ENCODE measurements around the gene FAM107B.

Gene FAM107B

GRCh38 chr10:14532473-14533251 lies 242.0 kb downstream of the FAM107B start:
- no peak for TF ChIP-seq CTCF (IDR thresholded peaks at IDR 0.05; ENCODE audit: low read depth, low read length)
- H3K4me3 ChIP-seq (ENCODE audit: low read depth, low read length): no peak overlapping the region

- no peak overlapping the region for H3K4me3 ChIP-seq (ENCODE audit: low read depth, low read length)
- TF ChIP-seq CTCF (IDR thresholded peaks at IDR 0.05; ENCODE audit: low read depth, low read length): no peak
Observed at GRCh38 chr10:14531974-14532373, 242.7 kb downstream of the FAM107B start.

GRCh38 chr10:14530465-14530864 lies 244.2 kb downstream of the FAM107B start:
- no peak for TF ChIP-seq CTCF (IDR thresholded peaks at IDR 0.05; ENCODE audit: low read depth, low read length)
- H3K4me3 ChIP-seq (ENCODE audit: low read depth, low read length): no peak overlapping the region

- H3K4me3 ChIP-seq (ENCODE audit: low read depth, low read length): no peak overlapping the region
- no peak for TF ChIP-seq CTCF (IDR thresholded peaks at IDR 0.05; ENCODE audit: low read depth, low read length)
Observed at GRCh38 chr10:14529351-14529750, 245.3 kb downstream of the FAM107B start.

GRCh38 chr10:14528450-14528849 lies 246.2 kb downstream of the FAM107B start:
- no peak for TF ChIP-seq CTCF (IDR thresholded peaks at IDR 0.05; ENCODE audit: low read depth, low read length)
- no peak overlapping the region for H3K4me3 ChIP-seq (ENCODE audit: low read depth, low read length)

GRCh38 chr10:14527915-14528314 lies 246.8 kb downstream of the FAM107B start:
- H3K4me3 ChIP-seq (ENCODE audit: low read depth, low read length): no peak overlapping the region
- TF ChIP-seq CTCF (IDR thresholded peaks at IDR 0.05; ENCODE audit: low read depth, low read length): no peak

GRCh38 chr10:14527134-14527844 lies 247.4 kb downstream of the FAM107B start:
- TF ChIP-seq CTCF (IDR thresholded peaks at IDR 0.05; ENCODE audit: low read depth, low read length): no peak
- H3K4me3 ChIP-seq (ENCODE audit: low read depth, low read length): no peak overlapping the region

Measured in WI38 (cell line).